ENCODE data around the gene PEX11B. TPM values are rescaled to one million over a fixed set of nuclear protein-coding genes. Genes with fewer than 3 reads are reported as not detected.

PEX11B gene
- total RNA-seq, 8 experiments from 2014 or later: 16.6 to 31.0 (median 23.8) TPM

- 0 to 22% (median 4%) methylated on average over 1 to 6 of the region's 6 CpGs for WGBS, 10 experiments
- ATAC-seq (replicated peaks in 6 of 8): peak; percentile 91 to 100 (median 98)
- in situ Hi-C loops (cut with MboI; ENCODE audit: low pct_unique_long_range_greater_than_20kb in 2 of 9, low sequenced_read_pairs in 9 of 9, unreplicated experiment in 9 of 9): loop anchor here in 1 of 9 experiments (10.0 kb wide), 1 partner anchor 123 kb away; no protein-coding TSS in a partner anchor
- H3K27ac ChIP-seq: no peak overlapping the region
- peaks cover 2 to 6% of the 10 kb centered on the region in 2 donors for H3K4me1 ChIP-seq (replicated peaks in 1 of 2)
- H3K4me3 ChIP-seq: no peak overlapping the region
Observed at GRCh38 chr1:145891587-145892485, 26.7 kb downstream of the PEX11B start.

DNA sequence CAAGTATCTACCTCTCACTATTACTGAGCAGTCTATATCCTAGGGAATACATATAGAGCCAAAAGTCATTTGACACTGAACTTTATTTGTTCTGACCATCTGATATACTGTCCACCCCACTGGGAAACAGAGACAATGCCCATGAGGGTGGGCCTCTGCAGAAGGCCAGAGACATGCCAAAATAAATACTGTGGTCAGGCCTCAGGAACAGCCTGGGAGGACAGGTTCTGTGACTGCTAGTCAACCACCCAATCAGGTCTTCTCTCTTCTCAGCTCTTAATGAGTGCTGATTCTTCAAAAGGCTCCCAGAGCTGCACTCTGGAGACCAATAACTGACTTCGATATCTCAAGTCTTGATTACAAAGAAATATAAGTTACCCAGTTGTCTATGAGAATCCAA is 27.4 kb downstream of the PEX11B start:
- in situ Hi-C loops (cut with MboI; ENCODE audit: low pct_unique_long_range_greater_than_20kb in 2 of 9, low sequenced_read_pairs in 9 of 9, unreplicated experiment in 9 of 9): loop anchor here in 1 of 9 experiments (10.0 kb wide), 1 partner anchor 124 kb away; no protein-coding TSS in a partner anchor
- H3K4me1 ChIP-seq (replicated peaks in 1 of 2): peaks cover 2 to 6% of the 10 kb centered on the region in 2 donors
- H3K4me3 ChIP-seq: no peak overlapping the region
- WGBS, 10 experiments: 20 to 83% (median 54%) methylated on average over 1 of the region's 1 CpG; no CpG with 5 or more reads in 4 of the 10 experiments
- ATAC-seq (replicated peaks in 6 of 8): peak in 1 of 8 experiments; percentile 3
- no peak overlapping the region for H3K27ac ChIP-seq

DNA sequence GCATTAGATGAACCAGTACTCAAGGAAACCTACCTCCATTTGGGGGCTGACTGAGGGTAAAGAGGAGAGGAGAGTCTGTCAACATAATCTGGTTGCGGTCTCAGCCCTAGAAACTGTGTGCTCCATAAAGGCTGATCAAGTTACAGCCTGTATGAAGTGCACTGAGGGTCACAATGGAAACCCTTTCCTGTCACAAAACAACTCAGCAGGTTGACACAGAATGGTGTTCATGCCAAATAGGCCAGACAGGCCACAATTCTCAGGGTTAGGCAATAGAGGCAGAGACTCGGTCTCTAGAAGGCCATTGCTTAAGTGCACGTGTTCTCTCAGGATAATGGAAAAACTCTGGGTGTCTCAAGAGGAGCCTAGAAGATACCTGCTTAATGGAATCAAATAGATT is 28.8 kb downstream of the PEX11B start:
- Histone ChIP-seq H3K4me1 (replicated peaks in 1 of 2) (peaks cover 7 to 11% of the 10 kb centered on the region in 2 donors), H3K4me3 (no peak overlapping the region), H3K27ac (no peak overlapping the region)
- no peak for ATAC-seq (replicated peaks in 6 of 8)
- in situ Hi-C loops (cut with MboI; ENCODE audit: low pct_unique_long_range_greater_than_20kb in 2 of 9, low sequenced_read_pairs in 9 of 9, unreplicated experiment in 9 of 9): loop anchor here in 2 of 9 experiments (10.0 kb wide), 2 partner anchors 115 to 125 kb away; no protein-coding TSS in a partner anchor
- 60 to 94% (median 79%) methylated on average over 1 to 3 of the region's 3 CpGs; no CpG with 5 or more reads in 4 of the 10 experiments for WGBS, 10 experiments

DNA sequence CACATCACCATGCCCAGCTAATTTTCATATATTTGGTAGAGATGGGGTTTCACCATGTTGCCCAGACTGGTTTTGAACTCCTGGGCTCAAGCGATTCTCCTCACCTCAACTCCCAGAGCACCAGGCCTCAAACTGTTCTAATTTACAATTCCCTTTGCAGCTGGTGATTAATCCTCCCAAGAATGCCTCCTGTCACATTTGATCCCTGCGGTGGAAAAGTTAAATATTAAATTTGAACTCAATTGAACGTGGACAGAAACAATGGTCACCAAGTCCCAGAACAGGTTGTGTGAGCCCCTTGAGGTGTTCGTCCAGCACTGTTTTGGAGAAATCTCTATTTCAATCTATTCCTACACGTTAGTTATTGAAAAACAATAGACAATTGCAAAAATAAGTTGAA is 30.9 kb downstream of the PEX11B start:
- no peak overlapping the region for H3K27ac ChIP-seq
- H3K4me3 ChIP-seq: no peak overlapping the region
- peaks cover 7 to 11% of the 10 kb centered on the region in 2 donors for H3K4me1 ChIP-seq (replicated peaks in 1 of 2)
- in situ Hi-C loops (cut with MboI; ENCODE audit: low pct_unique_long_range_greater_than_20kb in 2 of 9, low sequenced_read_pairs in 9 of 9, unreplicated experiment in 9 of 9): loop anchor here in 1 of 9 experiments (10.0 kb wide), 1 partner anchor 117 kb away; no protein-coding TSS in a partner anchor
- WGBS, 10 experiments: 14 to 70% (median 38%) methylated on average over 1 to 5 of the region's 5 CpGs; no CpG with 5 or more reads in 2 of the 10 experiments
- no peak for ATAC-seq (replicated peaks in 6 of 8)

DNA sequence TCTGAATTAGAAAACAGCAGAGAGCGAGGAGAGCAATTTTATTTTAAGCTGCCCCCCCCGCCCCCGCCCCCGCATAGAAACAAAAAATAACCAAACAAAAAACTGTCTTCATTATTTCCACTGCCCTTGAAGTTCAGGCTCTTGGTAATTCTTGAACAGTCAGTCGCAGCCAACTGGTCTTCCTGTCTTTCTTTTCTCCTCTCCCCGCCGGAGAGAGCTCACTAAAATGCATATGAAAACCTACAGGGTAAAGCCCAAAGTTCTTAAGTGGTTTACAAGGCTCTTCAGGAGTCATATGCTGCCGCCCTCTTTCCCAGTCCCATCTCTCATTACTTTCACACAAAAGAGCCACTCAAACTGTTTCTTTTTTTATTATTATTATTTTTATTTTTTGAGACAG is 31.7 kb downstream of the PEX11B start:
- no peak for ATAC-seq (replicated peaks in 6 of 8)
- Histone ChIP-seq H3K4me1 (replicated peaks in 1 of 2) (peaks cover 5 to 6% of the 10 kb centered on the region in 2 donors), H3K4me3 (no peak overlapping the region), H3K27ac (no peak overlapping the region)
- in situ Hi-C loops (cut with MboI; ENCODE audit: low pct_unique_long_range_greater_than_20kb in 2 of 9, low sequenced_read_pairs in 9 of 9, unreplicated experiment in 9 of 9): loop anchor here in 1 of 9 experiments (10.0 kb wide), 1 partner anchor 118 kb away; no protein-coding TSS in a partner anchor
- 20 to 100% (median 42%) methylated on average over 1 to 8 of the region's 8 CpGs; no CpG with 5 or more reads in 2 of the 10 experiments for WGBS, 10 experiments

GRCh38 chr1:145886390-145886789 is 32.1 kb downstream of the PEX11B start:
- WGBS, 10 experiments: 20 to 80% (median 60%) methylated on average over 1 to 11 of the region's 11 CpGs; no CpG with 5 or more reads in 1 of the 10 experiments
- Histone ChIP-seq H3K27ac (no peak overlapping the region), H3K4me1 (replicated peaks in 1 of 2) (peaks cover 5 to 6% of the 10 kb centered on the region in 2 donors), H3K4me3 (peak overlapping the region; percentile 50 to 70 (median 63))
- no peak for ATAC-seq (replicated peaks in 6 of 8)
- in situ Hi-C loops (cut with MboI; ENCODE audit: low pct_unique_long_range_greater_than_20kb in 2 of 9, low sequenced_read_pairs in 9 of 9, unreplicated experiment in 9 of 9): loop anchor here in 1 of 9 experiments (10.0 kb wide), 1 partner anchor 118 kb away; no protein-coding TSS in a partner anchor

DNA sequence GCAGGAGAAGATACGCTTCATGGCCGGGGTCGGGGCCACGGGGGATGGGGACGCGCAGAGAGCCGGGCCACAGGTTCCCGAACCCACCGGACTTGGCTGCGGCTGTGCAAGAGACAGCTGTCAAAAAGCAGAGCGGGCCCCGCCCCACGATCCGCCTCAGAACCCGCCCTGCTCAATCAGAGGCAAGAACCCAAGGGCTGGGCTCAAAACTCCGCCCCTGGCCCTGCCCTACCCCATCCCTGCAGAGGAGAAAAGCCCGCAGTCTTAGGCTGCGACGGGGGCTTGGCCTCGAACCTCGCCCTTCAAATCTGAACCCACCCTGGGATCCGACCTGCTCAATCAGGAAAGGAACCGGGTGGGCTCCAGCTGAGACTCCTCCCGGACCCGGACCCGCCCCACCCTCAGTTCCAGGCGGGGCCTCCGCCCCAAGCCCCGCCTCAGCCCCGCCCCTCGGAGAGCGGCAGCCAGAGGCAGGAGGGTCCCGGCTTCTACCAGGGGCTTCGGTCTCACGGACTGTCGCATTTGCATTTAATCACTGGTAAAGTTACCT is 32.7 kb downstream of the PEX11B start, which contains the start of gene ANKRD35:
ANKRD35 (minus strand) TSS at position 129 of the 550 bp plus-strand sequence; CDS start at position 21, 108 bp downstream.
- 2% methylated on average over 9 of the region's 36 CpGs; no CpG with 5 or more reads in 9 of the 10 experiments for WGBS, 10 experiments
- H3K4me3 ChIP-seq: peak within 1 kb of the TSS; percentile 50 to 70 (median 63)
- H3K4me1 ChIP-seq (replicated peaks in 1 of 2): peaks cover 5 to 6% of the 10 kb centered on the region in 2 donors
- no peak within 1 kb of the TSS for H3K27ac ChIP-seq
- in situ Hi-C loops (cut with MboI; ENCODE audit: low pct_unique_long_range_greater_than_20kb in 2 of 9, low sequenced_read_pairs in 9 of 9, unreplicated experiment in 9 of 9): loop anchor here in 1 of 9 experiments (10.0 kb wide), 1 partner anchor 119 kb away; no protein-coding TSS in a partner anchor
- peak; percentile 97 to 100 (median 98) for ATAC-seq (replicated peaks in 6 of 8)

DNA sequence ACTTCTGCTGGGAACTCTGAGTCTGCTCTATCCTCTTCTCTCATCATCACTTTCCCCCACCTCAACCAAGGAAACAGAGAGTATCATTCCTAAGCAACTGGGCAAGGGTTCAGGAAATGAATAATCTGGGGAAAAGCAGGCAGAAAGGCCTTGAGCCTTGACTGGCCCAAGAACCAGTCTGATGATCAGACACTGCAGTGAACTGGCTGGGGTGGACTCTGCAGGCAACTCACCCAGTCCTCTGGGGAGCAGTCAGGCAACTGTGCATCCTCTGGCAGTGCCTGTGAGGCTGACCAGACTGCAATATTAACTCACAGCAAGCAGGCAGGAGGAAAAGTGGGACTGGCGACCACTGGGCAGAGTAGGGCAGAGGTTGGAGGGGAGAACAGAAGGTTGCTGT is 33.8 kb downstream of the PEX11B start:
- peak overlapping the region in 2 of 5 donors; percentile 50 to 63 for H3K4me3 ChIP-seq
- H3K27ac ChIP-seq: no peak overlapping the region
- H3K4me1 ChIP-seq (replicated peaks in 1 of 2): peaks cover 5 to 9% of the 10 kb centered on the region in 2 donors
- in situ Hi-C loops (cut with MboI; ENCODE audit: low pct_unique_long_range_greater_than_20kb in 2 of 9, low sequenced_read_pairs in 9 of 9, unreplicated experiment in 9 of 9): loop anchor here in 1 of 9 experiments (10.0 kb wide), 1 partner anchor 120 kb away; no protein-coding TSS in a partner anchor
- ATAC-seq (replicated peaks in 6 of 8): no peak
- 31 to 73% (median 53%) methylated on average over 1 of the region's 1 CpG; no CpG with 5 or more reads in 6 of the 10 experiments for WGBS, 10 experiments

DNA sequence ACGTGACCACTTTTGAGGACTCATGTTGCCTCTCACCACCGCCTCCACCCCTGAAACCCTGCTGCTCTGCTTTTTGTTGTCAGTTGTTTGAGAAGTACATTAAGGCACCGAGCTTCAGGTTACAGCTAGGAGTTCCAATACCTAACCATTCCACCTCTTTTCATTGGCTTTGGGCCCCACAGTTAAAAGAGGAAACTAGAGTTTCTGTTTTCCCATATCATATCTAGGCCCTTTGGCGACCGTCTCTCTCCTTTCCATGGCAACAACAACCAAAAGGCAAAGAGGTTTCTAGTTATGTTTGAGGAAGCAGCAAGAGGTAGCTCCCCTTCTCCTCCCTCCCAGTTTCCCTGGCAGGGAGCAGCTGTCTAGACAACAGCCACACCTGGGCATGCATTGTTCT is 38.7 kb downstream of the PEX11B start:
- peak in 1 of 8 experiments; percentile 45 for ATAC-seq (replicated peaks in 6 of 8)
- WGBS, 10 experiments: 0 to 89% (median 41%) methylated on average over 1 to 5 of the region's 5 CpGs
- Histone ChIP-seq H3K4me1 (replicated peaks in 1 of 2) (peaks cover under 1 to 4% of the 10 kb centered on the region in 2 donors), H3K4me3 (no peak overlapping the region), H3K27ac (no peak overlapping the region)
- in situ Hi-C loops (cut with MboI; ENCODE audit: low pct_unique_long_range_greater_than_20kb in 2 of 9, low sequenced_read_pairs in 9 of 9, unreplicated experiment in 9 of 9): loop anchor here in 1 of 9 experiments (10.0 kb wide), 1 partner anchor 125 kb away; no protein-coding TSS in a partner anchor

GRCh38 chr1:145878724-145879123 is 39.8 kb downstream of the PEX11B start:
- no peak overlapping the region for H3K27ac ChIP-seq
- ATAC-seq (replicated peaks in 6 of 8): peak in 3 of 8 experiments; percentile 72 to 97 (median 96)
- peaks cover 0 to 4% of the 10 kb centered on the region in 2 donors for H3K4me1 ChIP-seq (replicated peaks in 1 of 2)
- no peak overlapping the region for H3K4me3 ChIP-seq
- in situ Hi-C loops (cut with MboI; ENCODE audit: low pct_unique_long_range_greater_than_20kb in 2 of 9, low sequenced_read_pairs in 9 of 9, unreplicated experiment in 9 of 9): no loop called here
- WGBS, 10 experiments: 46 to 100% (median 93%) methylated on average over 1 to 2 of the region's 2 CpGs; no CpG with 5 or more reads in 1 of the 10 experiments

- WGBS, 10 experiments: 27 to 100% (median 72%) methylated on average over 1 to 4 of the region's 7 CpGs; no CpG with 5 or more reads in 5 of the 10 experiments
- Histone ChIP-seq H3K4me1 (replicated peaks in 1 of 2) (peaks cover 0 to 4% of the 10 kb centered on the region in 2 donors), H3K4me3 (no peak overlapping the region), H3K27ac (no peak overlapping the region)
- peak in 1 of 8 experiments; percentile 55 for ATAC-seq (replicated peaks in 6 of 8)
- in situ Hi-C loops (cut with MboI; ENCODE audit: low pct_unique_long_range_greater_than_20kb in 2 of 9, low sequenced_read_pairs in 9 of 9, unreplicated experiment in 9 of 9): no loop called here
Observed at GRCh38 chr1:145877923-145878486, 40.5 kb downstream of the PEX11B start.

DNA sequence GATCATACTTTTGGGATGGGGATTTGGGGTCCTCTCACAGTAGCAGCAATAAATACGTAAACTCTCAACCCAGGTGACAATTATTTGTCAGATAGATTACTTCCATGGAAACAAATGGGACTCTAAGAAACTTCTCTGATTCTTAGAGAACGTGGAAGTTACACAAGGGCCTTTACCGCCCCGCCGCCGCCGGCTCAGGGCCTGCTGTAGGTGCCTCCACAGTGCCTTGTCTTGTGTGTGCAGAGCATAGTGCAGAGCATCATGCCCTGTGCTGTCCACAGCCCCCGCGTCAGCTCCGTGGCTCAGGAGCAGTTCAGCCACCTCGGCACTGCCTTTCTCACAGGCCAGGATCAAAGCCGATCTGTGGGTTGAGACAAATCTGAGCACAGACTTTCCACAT is 43.9 kb downstream of the PEX11B start:
- Histone ChIP-seq H3K27ac (no peak overlapping the region), H3K4me1 (replicated peaks in 1 of 2) (no peaks in the 10 kb centered on the region), H3K4me3 (no peak overlapping the region)
- WGBS, 10 experiments: 70 to 96% (median 89%) methylated on average over 2 to 11 of the region's 12 CpGs; no CpG with 5 or more reads in 3 of the 10 experiments
- in situ Hi-C loops (cut with MboI; ENCODE audit: low pct_unique_long_range_greater_than_20kb in 2 of 9, low sequenced_read_pairs in 9 of 9, unreplicated experiment in 9 of 9): loop anchor here in 1 of 9 experiments (25.0 kb wide), 1 partner anchor 112 kb away; no protein-coding TSS in a partner anchor
- ATAC-seq (replicated peaks in 6 of 8): no peak
